HL-60 (cell line): ENCODE data around the gene DDX50.
A peak's percentile ranks its signal among the peaks of the same experiment; 100 is the strongest.

Experiments
- DNase-seq, 2 experiments: peaks; one replicate each; pipeline ENCODE4 v3.0.0-alpha.2; 2010 to 2020; ENCODE audit warnings: low read depth in 1 of 2, low spot score in 1 of 2
- H3K27ac ChIP-seq: fragments of 250-450 bp; sonication (Bioruptor Pico); replicated peaks from 2 replicates; pipeline ENCODE4 v1.5.1; 2020; ENCODE audit warnings: mild to moderate bottlenecking, moderate library complexity
- H3K27me3 ChIP-seq: fragments of 250-450 bp; sonication (Bioruptor Pico); 2 replicates; pipeline ENCODE4 v1.5.1; 2021; ENCODE audit warnings: mild to moderate bottlenecking, moderate library complexity; ENCODE audit not compliant: insufficient read depth, poor library complexity, severe bottlenecking
- H3K4me3 ChIP-seq: replicated peaks from 2 replicates; pipeline ENCODE4 v1.5.1; 2011; ENCODE audit warnings: mild to moderate bottlenecking, control low read depth, low read length; ENCODE audit not compliant: insufficient read depth
- GABPA ChIP-seq: IDR thresholded peaks from 2 replicates; pipeline ENCODE4 v1.6.1; 2012; ENCODE audit warnings: low read depth
- POLR2AphosphoS5 ChIP-seq: IDR thresholded peaks from 2 replicates; pipeline ENCODE4 v1.6.1; 2012; ENCODE audit warnings: low read depth
- SPI1 ChIP-seq: IDR thresholded peaks from 2 replicates; pipeline ENCODE4 v1.6.1; 2012; ENCODE audit warnings: low read depth, mild to moderate bottlenecking, borderline replicate concordance
- TF ChIP-seq, protein P1 (sequence below): IDR thresholded peaks from 2 replicates; pipeline ENCODE4 v1.6.1; 2012; ENCODE audit warnings: low read depth; ENCODE audit not compliant: insufficient replicate concordance
- TF ChIP-seq, protein P2 (sequence below): IDR thresholded peaks from one replicate; pipeline ENCODE4 v1.5.1; 2011; ENCODE audit warnings: low read length, control low read depth, inconsistent platforms; ENCODE audit not compliant: insufficient read depth

DDX50 gene

DNA sequence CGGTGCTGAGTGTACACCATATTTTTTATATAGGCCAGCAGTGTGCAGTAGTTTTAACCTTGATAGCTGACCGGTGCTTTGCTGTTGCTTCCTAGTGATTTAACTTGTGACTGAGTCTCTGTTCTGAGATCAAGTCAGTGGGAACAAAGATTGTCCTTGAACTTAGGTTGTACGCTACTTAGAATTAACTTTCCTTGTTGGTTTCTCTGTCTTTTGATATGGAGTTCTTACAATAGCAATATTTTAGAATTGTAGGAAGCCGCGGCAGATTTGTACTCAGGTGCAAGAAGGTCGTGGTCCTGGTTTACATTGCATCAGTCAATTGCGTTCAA, 56.1 kb downstream of the DDX50 start:
- Histone ChIP-seq H3K4me3 (peak overlapping the region; percentile 96), H3K27ac (peak overlapping the region; percentile 93), H3K27me3 (no peaks in the 10 kb centered on the region)
- no peak for DNase-seq
- TF ChIP-seq GABPA (no peak), SPI1 (no peak), POLR2AphosphoS5 (no peak)
- TF ChIP-seq, protein P1, sequence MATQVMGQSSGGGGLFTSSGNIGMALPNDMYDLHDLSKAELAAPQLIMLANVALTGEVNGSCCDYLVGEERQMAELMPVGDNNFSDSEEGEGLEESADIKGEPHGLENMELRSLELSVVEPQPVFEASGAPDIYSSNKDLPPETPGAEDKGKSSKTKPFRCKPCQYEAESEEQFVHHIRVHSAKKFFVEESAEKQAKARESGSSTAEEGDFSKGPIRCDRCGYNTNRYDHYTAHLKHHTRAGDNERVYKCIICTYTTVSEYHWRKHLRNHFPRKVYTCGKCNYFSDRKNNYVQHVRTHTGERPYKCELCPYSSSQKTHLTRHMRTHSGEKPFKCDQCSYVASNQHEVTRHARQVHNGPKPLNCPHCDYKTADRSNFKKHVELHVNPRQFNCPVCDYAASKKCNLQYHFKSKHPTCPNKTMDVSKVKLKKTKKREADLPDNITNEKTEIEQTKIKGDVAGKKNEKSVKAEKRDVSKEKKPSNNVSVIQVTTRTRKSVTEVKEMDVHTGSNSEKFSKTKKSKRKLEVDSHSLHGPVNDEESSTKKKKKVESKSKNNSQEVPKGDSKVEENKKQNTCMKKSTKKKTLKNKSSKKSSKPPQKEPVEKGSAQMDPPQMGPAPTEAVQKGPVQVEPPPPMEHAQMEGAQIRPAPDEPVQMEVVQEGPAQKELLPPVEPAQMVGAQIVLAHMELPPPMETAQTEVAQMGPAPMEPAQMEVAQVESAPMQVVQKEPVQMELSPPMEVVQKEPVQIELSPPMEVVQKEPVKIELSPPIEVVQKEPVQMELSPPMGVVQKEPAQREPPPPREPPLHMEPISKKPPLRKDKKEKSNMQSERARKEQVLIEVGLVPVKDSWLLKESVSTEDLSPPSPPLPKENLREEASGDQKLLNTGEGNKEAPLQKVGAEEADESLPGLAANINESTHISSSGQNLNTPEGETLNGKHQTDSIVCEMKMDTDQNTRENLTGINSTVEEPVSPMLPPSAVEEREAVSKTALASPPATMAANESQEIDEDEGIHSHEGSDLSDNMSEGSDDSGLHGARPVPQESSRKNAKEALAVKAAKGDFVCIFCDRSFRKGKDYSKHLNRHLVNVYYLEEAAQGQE = no peak
- TF ChIP-seq, protein P2, sequence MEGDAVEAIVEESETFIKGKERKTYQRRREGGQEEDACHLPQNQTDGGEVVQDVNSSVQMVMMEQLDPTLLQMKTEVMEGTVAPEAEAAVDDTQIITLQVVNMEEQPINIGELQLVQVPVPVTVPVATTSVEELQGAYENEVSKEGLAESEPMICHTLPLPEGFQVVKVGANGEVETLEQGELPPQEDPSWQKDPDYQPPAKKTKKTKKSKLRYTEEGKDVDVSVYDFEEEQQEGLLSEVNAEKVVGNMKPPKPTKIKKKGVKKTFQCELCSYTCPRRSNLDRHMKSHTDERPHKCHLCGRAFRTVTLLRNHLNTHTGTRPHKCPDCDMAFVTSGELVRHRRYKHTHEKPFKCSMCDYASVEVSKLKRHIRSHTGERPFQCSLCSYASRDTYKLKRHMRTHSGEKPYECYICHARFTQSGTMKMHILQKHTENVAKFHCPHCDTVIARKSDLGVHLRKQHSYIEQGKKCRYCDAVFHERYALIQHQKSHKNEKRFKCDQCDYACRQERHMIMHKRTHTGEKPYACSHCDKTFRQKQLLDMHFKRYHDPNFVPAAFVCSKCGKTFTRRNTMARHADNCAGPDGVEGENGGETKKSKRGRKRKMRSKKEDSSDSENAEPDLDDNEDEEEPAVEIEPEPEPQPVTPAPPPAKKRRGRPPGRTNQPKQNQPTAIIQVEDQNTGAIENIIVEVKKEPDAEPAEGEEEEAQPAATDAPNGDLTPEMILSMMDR = no peak

DNA sequence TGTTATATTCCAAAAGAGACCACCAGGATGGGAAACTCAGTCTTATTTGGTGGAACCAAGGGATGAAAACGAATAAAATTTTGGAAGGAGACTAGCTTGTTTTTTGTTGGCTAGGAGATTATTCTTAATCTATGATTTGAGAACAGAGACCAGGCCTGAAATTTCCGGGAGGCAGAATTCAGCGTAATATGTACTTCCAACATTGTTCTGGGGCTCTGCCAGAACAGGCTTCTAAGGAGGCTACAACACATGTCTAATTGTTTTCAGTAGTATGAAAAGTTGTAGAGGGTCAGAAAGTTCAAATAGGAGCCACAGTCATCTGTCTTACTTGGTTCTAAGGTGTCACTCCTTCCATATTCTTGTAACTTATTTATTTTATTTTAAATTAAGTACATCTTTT, 56.5 kb downstream of the DDX50 start:
- TF ChIP-seq, protein P1 = no peak
- TF ChIP-seq POLR2AphosphoS5 = no peak
- Histone ChIP-seq H3K27ac (peak overlapping the region; percentile 93), H3K27me3 (no peaks in the 10 kb centered on the region), H3K4me3 (peak overlapping the region; percentile 96)
- DNase-seq = no peak

DNA sequence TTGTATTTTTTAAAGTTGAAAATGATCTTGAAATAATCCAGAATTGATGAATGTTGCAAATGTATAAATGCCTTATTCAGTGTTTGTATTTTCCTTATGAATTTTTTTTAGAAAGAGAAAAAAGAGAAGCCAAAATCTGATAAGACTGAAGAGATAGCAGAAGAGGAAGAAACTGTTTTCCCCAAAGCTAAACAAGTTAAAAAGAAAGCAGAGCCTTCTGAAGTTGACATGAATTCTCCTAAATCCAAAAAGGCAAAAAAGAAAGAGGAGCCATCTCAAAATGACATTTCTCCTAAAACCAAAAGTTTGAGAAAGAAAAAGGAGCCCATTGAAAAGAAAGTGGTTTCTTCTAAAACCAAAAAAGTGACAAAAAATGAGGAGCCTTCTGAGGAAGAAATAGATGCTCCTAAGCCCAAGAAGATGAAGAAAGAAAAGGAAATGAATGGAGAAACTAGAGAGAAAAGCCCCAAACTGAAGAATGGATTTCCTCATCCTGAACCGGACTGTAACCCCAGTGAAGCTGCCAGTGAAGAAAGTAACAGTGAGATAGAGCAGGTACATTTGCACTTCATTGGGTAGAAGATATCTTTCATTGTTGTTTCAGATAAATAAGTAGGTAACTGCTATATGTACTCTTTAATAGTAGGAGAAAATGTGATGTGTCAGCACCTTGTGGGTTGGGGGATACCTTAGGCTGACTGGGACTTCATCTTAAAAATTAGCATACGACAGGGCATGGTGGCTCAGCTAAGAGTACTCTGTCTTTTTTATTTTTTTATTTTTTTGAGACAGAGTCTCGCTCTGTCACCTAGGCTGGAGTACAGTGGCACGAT, 58.8 kb downstream of the DDX50 start:
- peak overlapping the region; percentile 33 for H3K27ac ChIP-seq
- no peak for DNase-seq
- H3K27me3 ChIP-seq = no peaks in the 10 kb centered on the region
- no peak overlapping the region for H3K4me3 ChIP-seq
- TF ChIP-seq SPI1 = no peak
- TF ChIP-seq, protein P1 = no peak
- no peak for TF ChIP-seq GABPA
- TF ChIP-seq, protein P2 = no peak
- no peak for TF ChIP-seq POLR2AphosphoS5
